GM12878 (cell line): ENCODE data around the gene CDH1. TPM values are rescaled to one million over a fixed set of nuclear protein-coding genes. Genes with fewer than 3 reads are reported as not detected.

ENCODE experiments used
- BHLHE40 ChIP-seq, 2 experiments: fragments of 450-650 bp in 1 of 2; IDR thresholded peaks; 2 replicates each; pipeline ENCODE4 v1.6.1; 2011 to 2017; ENCODE audit warnings: low read depth in 2 of 2, borderline replicate concordance in 1 of 2, improper control_type of control experiment in 1 of 2, low read length in 1 of 2, mild to moderate bottlenecking in 1 of 2
- CBFB ChIP-seq: IDR thresholded peaks from 2 replicates; pipeline ENCODE4 v1.6.1; 2016; ENCODE audit warnings: antibody characterized with exemption, low read depth
- CREM ChIP-seq: IDR thresholded peaks from 2 replicates; pipeline ENCODE4 v1.6.1; 2014; ENCODE audit warnings: antibody characterized with exemption, low read depth
- DPF2 ChIP-seq: fragments of 450-650 bp; IDR thresholded peaks from 2 replicates; pipeline ENCODE4 v1.6.1; 2017; ENCODE audit warnings: mild to moderate bottlenecking
- ESRRA ChIP-seq: IDR thresholded peaks from 2 replicates; pipeline ENCODE4 v1.6.1; 2012; ENCODE audit warnings: mild to moderate bottlenecking, low read length, improper control_type of control experiment
- EZH2 ChIP-seq: IDR thresholded peaks from 2 replicates; pipeline ENCODE4 v1.6.1; 2012; ENCODE audit warnings: low read depth, mild to moderate bottlenecking, control low read depth, inconsistent platforms, low read length, borderline replicate concordance; ENCODE audit not compliant: control insufficient read depth
- JUND ChIP-seq: IDR thresholded peaks from 2 replicates; pipeline ENCODE4 v1.6.1; 2012; ENCODE audit warnings: low read depth, mild to moderate bottlenecking, low read length, improper control_type of control experiment, moderate library complexity
- KAT2A ChIP-seq: conservative IDR thresholded peaks from 2 replicates; pipeline ENCODE4 v1.6.1; 2011; ENCODE audit warnings: low read depth, low read length; ENCODE audit not compliant: control insufficient read depth
- KDM1A ChIP-seq: fragments of 200-600 bp; sonication (generic); IDR thresholded peaks from 2 replicates; pipeline ENCODE4 v1.6.1; 2016; ENCODE audit warnings: borderline replicate concordance
- NR2C1 ChIP-seq: fragments of 450-650 bp; IDR thresholded peaks from 2 replicates; pipeline ENCODE4 v1.6.1; 2017; ENCODE audit warnings: antibody characterized with exemption, mild to moderate bottlenecking, moderate library complexity
- PAX5 ChIP-seq: IDR thresholded peaks from 2 replicates; pipeline ENCODE4 v1.6.1; 2011; ENCODE audit warnings: low read depth, low read length, borderline replicate concordance
- POU2F2 ChIP-seq: IDR thresholded peaks from 3 replicates; pipeline ENCODE4 v1.6.1; 2011; ENCODE audit warnings: low read depth, mild to moderate bottlenecking, low read length, borderline replicate concordance
- RUNX3 ChIP-seq: IDR thresholded peaks from 2 replicates; pipeline ENCODE4 v1.6.1; 2012; ENCODE audit warnings: low read length, inconsistent platforms
- SMARCA5 ChIP-seq: fragments of 450-650 bp; IDR thresholded peaks from 2 replicates; pipeline ENCODE4 v1.6.1; 2017; ENCODE audit warnings: mild to moderate bottlenecking
- SMC3 ChIP-seq: IDR thresholded peaks from 2 replicates; pipeline ENCODE4 v1.6.1; 2011; ENCODE audit warnings: low read length, improper control_type of control experiment, borderline replicate concordance
- SPI1 ChIP-seq: IDR thresholded peaks from 2 replicates; pipeline ENCODE4 v1.6.1; 2011; ENCODE audit warnings: low read depth, mild to moderate bottlenecking, low read length, moderate library complexity, borderline replicate concordance; ENCODE audit not compliant: insufficient read depth
- TCF12 ChIP-seq: IDR thresholded peaks from 2 replicates; pipeline ENCODE4 v1.6.1; 2011; ENCODE audit warnings: low read depth, mild to moderate bottlenecking, low read length
- TCF3 ChIP-seq: IDR thresholded peaks from 2 replicates; pipeline ENCODE4 v1.6.1; 2012; ENCODE audit warnings: low read depth, mild to moderate bottlenecking, low read length, borderline replicate concordance; ENCODE audit not compliant: insufficient read depth
- polyA plus RNA-seq, 11 experiments: library from polyadenylated mRNA; depleted of rRNA in 4 of 11; unstranded in 6 of 11; stranded (reverse) in 5 of 11; fragments of >200 nt; fragmentation: Nextera tagmentation in 4 of 11; fragmentation: Illumina TruSeq in 1 of 11; extraction: Ambion mirVana in 4 of 11; extraction: Trizol in 1 of 11; gene quantifications; 1 replicate in 1 of 11; 2 replicates in 10 of 11; pipeline versions ENCODE4 v1.2.1 to v1.2.3, GENCODE V29; 2011 to 2016; ENCODE audit warnings: inconsistent platforms in 2 of 11, missing spikeins in 2 of 11, low read depth in 1 of 11
- total RNA-seq, 4 experiments: library from RNA; depleted of rRNA in 3 of 4; stranded (reverse); fragments of >200 nt in 3 of 4; fragmentation: Illumina TruSeq in 1 of 4; extraction: Trizol in 1 of 4; gene quantifications; 2 replicates each; pipeline versions ENCODE4 v1.2.1 to v1.2.3, GENCODE V29; 2013 to 2021
- TF ChIP-seq, protein P1 (sequence below): fragments of 450-650 bp; IDR thresholded peaks from 2 replicates; pipeline ENCODE4 v1.6.1; 2017; ENCODE audit warnings: mild to moderate bottlenecking, low read depth, inconsistent platforms; ENCODE audit not compliant: poor library complexity, severe bottlenecking
- TF ChIP-seq, protein P2 (sequence below): IDR thresholded peaks from 2 replicates; pipeline ENCODE4 v1.6.1; 2012; ENCODE audit warnings: low read length, inconsistent platforms
- TF ChIP-seq, protein P3 (sequence below): IDR thresholded peaks from 2 replicates; pipeline ENCODE4 v1.6.1; 2012; ENCODE audit warnings: improper control_type of control experiment, low read depth, low read length; ENCODE audit not compliant: insufficient replicate concordance

Gene CDH1
- total and polyA plus RNA-seq, 10 of the 15 experiments (the other 5 are each of a cell fraction or from before 2014, with no cell fraction given): 2.2 to 30.6 (median 17.7) TPM

DNA sequence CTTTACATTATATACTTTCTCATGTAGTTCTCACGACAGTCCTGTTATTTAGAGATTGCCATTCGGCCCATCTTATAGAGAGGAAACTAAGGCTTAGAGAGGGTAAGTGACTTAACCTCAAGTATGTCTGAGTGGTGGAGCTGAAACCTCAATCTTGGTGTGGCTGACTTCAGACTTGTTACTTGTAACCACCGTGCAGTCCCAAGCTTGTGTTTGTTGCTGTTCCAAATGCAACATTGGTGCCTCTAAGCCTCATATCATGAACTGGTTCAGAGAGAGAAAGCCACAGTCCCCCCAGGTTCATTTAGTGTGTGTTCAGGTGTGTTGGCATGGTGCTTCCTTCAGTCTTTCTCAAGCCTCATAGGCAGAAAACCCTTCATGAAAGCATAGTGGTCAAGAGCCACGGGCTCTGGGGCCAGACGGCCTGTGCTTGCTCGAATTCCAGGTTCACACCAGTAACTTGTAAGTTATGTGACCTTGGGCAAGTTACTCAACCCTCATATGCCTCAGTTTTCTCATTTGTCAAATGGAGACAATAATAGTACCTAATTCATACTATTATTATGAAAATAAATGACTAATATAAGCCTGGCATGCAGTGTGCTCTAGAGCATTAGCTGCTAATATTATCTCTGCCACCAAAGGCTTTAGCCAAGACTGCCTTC is 39.9 kb downstream of the CDH1 start (continued):
- TF ChIP-seq SPI1 (no peak), EZH2 (no peak), JUND (no peak), TCF3 (no peak), NR2C1 (no peak), KDM1A (no peak), DPF2 (no peak), POU2F2 (peak; percentile 65; the same call in 1 of the 3 replicates), CREM (peak; percentile 65), KAT2A (no peak), CBFB (peak; percentile 82), BHLHE40 (IDR thresholded peaks at IDR 0.05; ENCODE audit: borderline replicate concordance in 1 of 2, low read depth in 2 of 2, low read length in 1 of 2) (peak in 1 of 2 experiments; percentile 28; a peak in 1 of 4 replicates), RUNX3 (peak; percentile 96), TCF12 (0 out of 2 replicates have a peak, but pooled peaks have one; percentile 33), SMC3 (0 out of 2 replicates have a peak, but pooled peaks have one; percentile 6), PAX5 (peak; percentile 92), ESRRA (no peak), SMARCA5 (peak; percentile 48; the same call in 1 of the 2 replicates)
- TF ChIP-seq, protein P1, sequence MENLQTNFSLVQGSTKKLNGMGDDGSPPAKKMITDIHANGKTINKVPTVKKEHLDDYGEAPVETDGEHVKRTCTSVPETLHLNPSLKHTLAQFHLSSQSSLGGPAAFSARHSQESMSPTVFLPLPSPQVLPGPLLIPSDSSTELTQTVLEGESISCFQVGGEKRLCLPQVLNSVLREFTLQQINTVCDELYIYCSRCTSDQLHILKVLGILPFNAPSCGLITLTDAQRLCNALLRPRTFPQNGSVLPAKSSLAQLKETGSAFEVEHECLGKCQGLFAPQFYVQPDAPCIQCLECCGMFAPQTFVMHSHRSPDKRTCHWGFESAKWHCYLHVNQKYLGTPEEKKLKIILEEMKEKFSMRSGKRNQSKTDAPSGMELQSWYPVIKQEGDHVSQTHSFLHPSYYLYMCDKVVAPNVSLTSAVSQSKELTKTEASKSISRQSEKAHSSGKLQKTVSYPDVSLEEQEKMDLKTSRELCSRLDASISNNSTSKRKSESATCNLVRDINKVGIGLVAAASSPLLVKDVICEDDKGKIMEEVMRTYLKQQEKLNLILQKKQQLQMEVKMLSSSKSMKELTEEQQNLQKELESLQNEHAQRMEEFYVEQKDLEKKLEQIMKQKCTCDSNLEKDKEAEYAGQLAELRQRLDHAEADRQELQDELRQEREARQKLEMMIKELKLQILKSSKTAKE: peak; percentile 86
- TF ChIP-seq, protein P2, sequence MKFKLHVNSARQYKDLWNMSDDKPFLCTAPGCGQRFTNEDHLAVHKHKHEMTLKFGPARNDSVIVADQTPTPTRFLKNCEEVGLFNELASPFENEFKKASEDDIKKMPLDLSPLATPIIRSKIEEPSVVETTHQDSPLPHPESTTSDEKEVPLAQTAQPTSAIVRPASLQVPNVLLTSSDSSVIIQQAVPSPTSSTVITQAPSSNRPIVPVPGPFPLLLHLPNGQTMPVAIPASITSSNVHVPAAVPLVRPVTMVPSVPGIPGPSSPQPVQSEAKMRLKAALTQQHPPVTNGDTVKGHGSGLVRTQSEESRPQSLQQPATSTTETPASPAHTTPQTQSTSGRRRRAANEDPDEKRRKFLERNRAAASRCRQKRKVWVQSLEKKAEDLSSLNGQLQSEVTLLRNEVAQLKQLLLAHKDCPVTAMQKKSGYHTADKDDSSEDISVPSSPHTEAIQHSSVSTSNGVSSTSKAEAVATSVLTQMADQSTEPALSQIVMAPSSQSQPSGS: peak; percentile 71
- TF ChIP-seq, protein P3, sequence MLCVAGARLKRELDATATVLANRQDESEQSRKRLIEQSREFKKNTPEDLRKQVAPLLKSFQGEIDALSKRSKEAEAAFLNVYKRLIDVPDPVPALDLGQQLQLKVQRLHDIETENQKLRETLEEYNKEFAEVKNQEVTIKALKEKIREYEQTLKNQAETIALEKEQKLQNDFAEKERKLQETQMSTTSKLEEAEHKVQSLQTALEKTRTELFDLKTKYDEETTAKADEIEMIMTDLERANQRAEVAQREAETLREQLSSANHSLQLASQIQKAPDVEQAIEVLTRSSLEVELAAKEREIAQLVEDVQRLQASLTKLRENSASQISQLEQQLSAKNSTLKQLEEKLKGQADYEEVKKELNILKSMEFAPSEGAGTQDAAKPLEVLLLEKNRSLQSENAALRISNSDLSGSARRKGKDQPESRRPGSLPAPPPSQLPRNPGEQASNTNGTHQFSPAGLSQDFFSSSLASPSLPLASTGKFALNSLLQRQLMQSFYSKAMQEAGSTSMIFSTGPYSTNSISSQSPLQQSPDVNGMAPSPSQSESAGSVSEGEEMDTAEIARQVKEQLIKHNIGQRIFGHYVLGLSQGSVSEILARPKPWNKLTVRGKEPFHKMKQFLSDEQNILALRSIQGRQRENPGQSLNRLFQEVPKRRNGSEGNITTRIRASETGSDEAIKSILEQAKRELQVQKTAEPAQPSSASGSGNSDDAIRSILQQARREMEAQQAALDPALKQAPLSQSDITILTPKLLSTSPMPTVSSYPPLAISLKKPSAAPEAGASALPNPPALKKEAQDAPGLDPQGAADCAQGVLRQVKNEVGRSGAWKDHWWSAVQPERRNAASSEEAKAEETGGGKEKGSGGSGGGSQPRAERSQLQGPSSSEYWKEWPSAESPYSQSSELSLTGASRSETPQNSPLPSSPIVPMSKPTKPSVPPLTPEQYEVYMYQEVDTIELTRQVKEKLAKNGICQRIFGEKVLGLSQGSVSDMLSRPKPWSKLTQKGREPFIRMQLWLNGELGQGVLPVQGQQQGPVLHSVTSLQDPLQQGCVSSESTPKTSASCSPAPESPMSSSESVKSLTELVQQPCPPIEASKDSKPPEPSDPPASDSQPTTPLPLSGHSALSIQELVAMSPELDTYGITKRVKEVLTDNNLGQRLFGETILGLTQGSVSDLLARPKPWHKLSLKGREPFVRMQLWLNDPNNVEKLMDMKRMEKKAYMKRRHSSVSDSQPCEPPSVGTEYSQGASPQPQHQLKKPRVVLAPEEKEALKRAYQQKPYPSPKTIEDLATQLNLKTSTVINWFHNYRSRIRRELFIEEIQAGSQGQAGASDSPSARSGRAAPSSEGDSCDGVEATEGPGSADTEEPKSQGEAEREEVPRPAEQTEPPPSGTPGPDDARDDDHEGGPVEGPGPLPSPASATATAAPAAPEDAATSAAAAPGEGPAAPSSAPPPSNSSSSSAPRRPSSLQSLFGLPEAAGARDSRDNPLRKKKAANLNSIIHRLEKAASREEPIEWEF: no peak
